Measurements from ENCODE around the gene RD3L.

- TF ChIP-seq CTCF (conservative IDR thresholded peaks at IDR 0.05 in 1 of 2, IDR thresholded peaks at IDR 0.05 in 1 of 2; ENCODE audit: low read depth in 1 of 2, low read length in 2 of 2), result no peak
- TF ChIP-seq EZH2 (IDR thresholded peaks at IDR 0.05; ENCODE audit: low read length, missing control alignments), result no peak
These were observed 42.5 kb downstream of the RD3L start for GRCh38 chr14:103899833-103900232.
